Mononuclear cell (primary cell): Measurements from ENCODE around the gene NUP210L. TPM values are rescaled to one million over a fixed set of nuclear protein-coding genes. Genes with fewer than 3 reads are reported as not detected.
"Not testable (repeated sequence)": the region's sequence is repeated elsewhere in the genome, so short reads cannot be mapped to it uniquely, and the experiment has no call there.

Experiments
- H3K27me3 ChIP-seq: 2 replicates; pipeline ENCODE4 v1.6.0; 2011; ENCODE audit warnings: low read length, control low read depth; ENCODE audit not compliant: insufficient read depth
- H3K4me1 ChIP-seq: 2 replicates; pipeline ENCODE4 v1.5.1; 2011; ENCODE audit warnings: mild to moderate bottlenecking, low read length, control low read depth; ENCODE audit not compliant: insufficient read depth
- H3K4me3 ChIP-seq: 2 replicates; pipeline ENCODE4 v1.5.1; 2011; ENCODE audit warnings: mild to moderate bottlenecking, low read length, moderate library complexity
- H3K9me3 ChIP-seq: 2 replicates; pipeline ENCODE4 v1.5.1; 2011; ENCODE audit warnings: low read depth, mild to moderate bottlenecking, control low read depth, low read length
- total RNA-seq: library from RNA; depleted of rRNA; stranded (reverse); fragments of >200 nt; gene quantifications from one replicate; pipeline ENCODE4 v1.2.3, GENCODE V29; 2012

Gene NUP210L
- total RNA-seq, 1 donor, result under 0.01 TPM

GRCh38 chr1:154094411-154094810 lies 60.5 kb downstream of the NUP210L start:
- no peaks in the 10 kb centered on the region for H3K4me1 ChIP-seq

DNA sequence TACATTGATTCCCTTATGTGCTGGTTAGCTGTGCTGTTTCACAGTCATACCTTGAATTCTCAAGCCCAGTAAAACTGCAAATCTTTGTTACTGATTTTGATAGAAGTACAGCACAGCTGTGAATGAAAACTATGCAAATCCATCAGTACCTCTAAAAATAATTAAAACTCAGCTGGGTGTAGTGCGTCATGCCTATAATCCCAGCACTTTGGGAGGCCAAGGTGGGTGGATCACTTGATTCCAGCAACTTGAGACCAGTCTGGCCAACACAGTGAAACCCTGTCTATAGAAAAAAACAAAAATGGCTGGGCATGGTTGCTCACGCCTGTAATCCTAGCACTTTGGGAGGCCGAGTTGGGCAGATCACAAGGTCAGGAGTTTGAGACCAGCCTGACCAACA lies 61.2 kb downstream of the NUP210L start:
- H3K4me3 ChIP-seq, result no peak overlapping the region
- H3K27me3 ChIP-seq, result no peaks in the 10 kb centered on the region
- no peaks in the 10 kb centered on the region for H3K9me3 ChIP-seq
- no peaks in the 10 kb centered on the region for H3K4me1 ChIP-seq

More at GRCh38 chr1:154094411-154094810, 60.5 kb downstream of the NUP210L start:
- Histone ChIP-seq H3K27me3 (no peaks in the 10 kb centered on the region), H3K4me3 (no peak overlapping the region), H3K9me3 (no peaks in the 10 kb centered on the region)

DNA sequence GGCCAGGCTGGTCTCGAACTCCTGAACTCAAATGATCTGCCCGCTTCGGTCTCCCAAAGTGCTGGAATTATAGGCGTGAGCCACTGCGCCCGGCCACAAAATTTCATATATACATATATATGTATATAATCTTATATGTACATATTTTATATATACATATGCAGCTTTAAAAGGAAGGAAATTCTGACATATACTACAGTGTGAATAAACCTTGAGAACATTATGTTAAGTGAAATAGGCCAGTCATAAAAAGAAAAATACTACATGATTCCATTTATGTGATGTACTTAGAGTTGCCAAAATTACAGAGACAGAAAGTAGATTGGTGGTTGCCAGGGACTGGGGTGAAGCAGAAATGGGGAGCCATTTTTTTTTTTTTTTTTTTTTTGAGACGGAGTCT lies 63.2 kb downstream of the NUP210L start:
- H3K27me3 ChIP-seq, result no peaks in the 10 kb centered on the region

DNA sequence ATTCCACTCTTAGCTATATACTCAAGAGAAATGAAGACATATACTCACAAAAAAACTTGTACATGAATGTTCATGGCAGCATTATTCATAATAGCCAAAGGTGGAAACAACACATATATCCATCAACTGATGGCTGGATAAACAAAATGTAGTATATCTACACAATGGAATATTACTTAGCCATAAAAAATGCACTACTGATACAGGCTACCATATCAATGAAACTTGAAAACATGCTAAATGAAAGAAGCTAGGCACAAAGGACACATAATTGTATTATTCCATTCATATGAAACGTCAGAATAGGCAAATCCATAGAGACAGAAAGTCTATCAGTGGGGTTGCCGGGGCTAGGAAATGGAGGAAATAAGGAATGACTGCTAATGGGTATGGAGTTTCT lies 67.3 kb downstream of the NUP210L start:
- H3K4me3 ChIP-seq, result no peak overlapping the region
- H3K27me3 ChIP-seq, result no peaks in the 10 kb centered on the region
- no peaks in the 10 kb centered on the region for H3K4me1 ChIP-seq
- H3K9me3 ChIP-seq, result no peaks in the 10 kb centered on the region

More for the DNA sequence above, 63.2 kb downstream of the NUP210L start:
- Histone ChIP-seq H3K4me3 (no peak overlapping the region), H3K9me3 (no peaks in the 10 kb centered on the region), H3K4me1 (no peaks in the 10 kb centered on the region)

DNA sequence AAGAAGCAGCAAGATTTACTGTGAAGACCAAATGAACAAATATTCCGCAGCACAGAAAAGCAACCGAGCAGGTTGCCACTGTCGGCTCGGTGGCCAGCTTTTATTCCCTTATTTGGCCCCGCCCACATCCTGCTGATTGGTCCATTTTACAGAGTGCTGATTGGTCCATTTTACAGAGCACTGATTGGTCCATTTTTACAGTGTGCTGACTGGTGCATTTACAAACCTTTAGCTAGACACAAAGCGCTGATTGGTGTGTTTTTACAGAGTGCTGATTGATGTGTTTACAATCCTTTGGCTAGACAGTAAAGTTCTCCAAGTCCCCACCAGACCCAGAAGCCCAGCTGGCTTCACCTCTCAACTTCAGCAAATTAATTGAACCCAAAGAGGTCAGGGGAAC lies 71.8 kb downstream of the NUP210L start:
- H3K9me3 ChIP-seq, H3K4me1 ChIP-seq, H3K4me3 ChIP-seq, H3K27me3 ChIP-seq: not testable (repeated sequence)

DNA sequence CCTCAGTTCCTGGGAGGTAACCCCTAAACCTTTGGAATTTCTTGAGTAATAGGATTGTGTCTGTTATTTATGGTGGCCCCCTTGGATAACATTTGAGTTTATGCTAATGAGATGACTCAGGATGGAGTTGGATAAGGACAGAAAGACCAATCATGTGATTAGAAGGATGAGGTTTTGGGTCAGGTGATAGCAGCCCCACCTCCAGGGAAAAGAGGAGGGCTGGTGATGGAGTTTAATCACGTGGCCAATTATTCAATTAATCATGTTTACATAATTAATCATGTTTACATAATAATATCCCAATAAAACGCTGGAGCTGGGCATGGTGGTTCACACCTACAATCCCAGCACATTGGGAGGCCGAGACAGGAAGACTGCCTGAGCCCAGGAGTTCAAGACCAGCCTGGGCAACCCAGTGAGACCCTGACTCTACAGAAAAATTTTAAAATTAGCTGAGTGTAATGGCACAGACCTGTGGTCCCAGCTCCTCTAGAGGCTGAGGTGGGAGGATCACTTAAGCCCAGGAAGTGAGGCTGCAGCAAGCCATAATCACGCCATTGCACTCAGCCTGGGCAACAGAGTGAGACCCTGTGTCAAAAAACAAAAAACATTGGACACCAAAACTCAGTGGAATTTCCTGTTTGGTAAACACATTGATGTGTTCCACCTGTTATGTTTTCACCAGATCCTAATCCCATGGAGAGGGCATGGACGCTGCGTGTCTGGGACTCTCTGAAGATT lies 73.3 kb downstream of the NUP210L start:
- no peak overlapping the region for H3K4me3 ChIP-seq
- H3K9me3 ChIP-seq, result peaks cover 3% of the 10 kb centered on the region
- no peaks in the 10 kb centered on the region for H3K27me3 ChIP-seq
- no peaks in the 10 kb centered on the region for H3K4me1 ChIP-seq

- Histone ChIP-seq H3K4me1 (no peaks in the 10 kb centered on the region), H3K9me3 (peaks cover 6% of the 10 kb centered on the region), H3K27me3 (no peaks in the 10 kb centered on the region), H3K4me3 (no peak overlapping the region)
These were observed 78.5 kb downstream of the NUP210L start for GRCh38 chr1:154076413-154076812.

GRCh38 chr1:154075746-154076145 lies 79.1 kb downstream of the NUP210L start:
- H3K27me3 ChIP-seq, result no peaks in the 10 kb centered on the region
- no peaks in the 10 kb centered on the region for H3K4me1 ChIP-seq
- H3K9me3 ChIP-seq, result peaks cover 6% of the 10 kb centered on the region
- no peak overlapping the region for H3K4me3 ChIP-seq

DNA sequence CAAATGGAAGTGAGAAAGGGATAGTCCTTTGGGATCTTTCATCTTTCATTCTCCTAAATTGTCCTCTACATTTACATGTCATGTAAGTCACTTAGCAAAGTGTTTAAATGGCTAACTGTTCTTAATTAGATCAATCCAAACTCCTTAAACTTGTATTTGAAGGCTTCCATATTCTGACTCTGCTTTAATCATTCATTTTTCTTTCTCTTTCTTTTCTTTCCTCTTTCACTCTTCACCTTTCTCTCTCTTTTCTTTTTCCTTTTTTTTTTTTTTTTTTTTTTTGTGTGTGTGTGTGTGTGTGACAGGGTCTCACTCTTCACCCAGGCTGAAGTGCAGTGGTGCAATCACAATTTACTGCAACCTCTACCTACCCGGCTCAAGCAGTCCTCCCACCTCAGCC lies 92.6 kb downstream of the NUP210L start:
- Histone ChIP-seq H3K4me1 (no peaks in the 10 kb centered on the region), H3K4me3 (no peak overlapping the region), H3K9me3 (no peaks in the 10 kb centered on the region), H3K27me3 (no peaks in the 10 kb centered on the region)

DNA sequence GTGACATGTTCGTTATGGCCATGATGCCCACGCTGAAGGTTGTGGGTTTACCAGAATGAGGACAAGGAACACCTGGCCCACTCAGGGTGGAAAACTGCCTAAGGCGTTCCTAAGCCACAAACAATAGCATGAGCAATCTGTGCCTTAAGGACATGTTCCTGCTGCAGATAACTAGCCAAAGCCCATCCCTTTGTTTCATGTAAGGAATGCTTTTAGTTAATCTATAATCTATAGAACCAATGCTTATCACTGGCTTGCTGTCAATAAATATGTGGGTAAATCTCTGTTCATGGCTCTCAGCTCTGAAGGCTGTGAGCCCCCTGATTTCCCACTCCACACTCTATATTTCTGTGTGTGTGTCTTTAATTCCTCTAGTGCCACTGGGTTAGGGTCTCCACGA lies 107.4 kb downstream of the NUP210L start:
- not testable (repeated sequence) for H3K4me1 ChIP-seq, H3K4me3 ChIP-seq, H3K9me3 ChIP-seq, H3K27me3 ChIP-seq

DNA sequence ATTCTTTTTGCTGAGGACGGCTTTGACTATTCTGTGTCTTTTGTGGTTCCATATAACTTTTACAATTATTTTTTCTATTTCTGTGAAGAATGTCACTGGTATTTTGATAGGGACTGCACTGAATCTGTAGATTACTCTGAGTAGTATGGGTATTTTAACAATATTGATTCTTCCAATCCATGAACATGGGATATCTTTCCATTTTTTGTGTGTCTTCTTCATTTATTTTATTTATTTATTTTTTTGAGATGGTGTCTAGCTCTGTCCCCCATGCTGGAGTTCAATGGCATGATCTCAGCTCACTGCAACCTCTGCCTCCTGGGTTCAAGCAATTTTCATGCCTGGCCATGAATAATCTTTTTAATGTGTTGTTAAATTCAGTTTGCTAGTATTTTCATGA lies 121.2 kb downstream of the NUP210L start:
- H3K9me3 ChIP-seq, H3K4me3 ChIP-seq, H3K27me3 ChIP-seq, H3K4me1 ChIP-seq: not testable (repeated sequence)

- Histone ChIP-seq H3K4me1 (no peaks in the 10 kb centered on the region), H3K4me3 (no peak overlapping the region), H3K27me3 (no peaks in the 10 kb centered on the region), H3K9me3 (no peaks in the 10 kb centered on the region)
These were observed 134.9 kb downstream of the NUP210L start for GRCh38 chr1:154019940-154020339.

- Histone ChIP-seq H3K4me1 (no peaks in the 10 kb centered on the region), H3K9me3 (no peaks in the 10 kb centered on the region), H3K27me3 (no peaks in the 10 kb centered on the region), H3K4me3 (no peak overlapping the region)
These were observed 135.6 kb downstream of the NUP210L start for GRCh38 chr1:154019269-154019668.

DNA sequence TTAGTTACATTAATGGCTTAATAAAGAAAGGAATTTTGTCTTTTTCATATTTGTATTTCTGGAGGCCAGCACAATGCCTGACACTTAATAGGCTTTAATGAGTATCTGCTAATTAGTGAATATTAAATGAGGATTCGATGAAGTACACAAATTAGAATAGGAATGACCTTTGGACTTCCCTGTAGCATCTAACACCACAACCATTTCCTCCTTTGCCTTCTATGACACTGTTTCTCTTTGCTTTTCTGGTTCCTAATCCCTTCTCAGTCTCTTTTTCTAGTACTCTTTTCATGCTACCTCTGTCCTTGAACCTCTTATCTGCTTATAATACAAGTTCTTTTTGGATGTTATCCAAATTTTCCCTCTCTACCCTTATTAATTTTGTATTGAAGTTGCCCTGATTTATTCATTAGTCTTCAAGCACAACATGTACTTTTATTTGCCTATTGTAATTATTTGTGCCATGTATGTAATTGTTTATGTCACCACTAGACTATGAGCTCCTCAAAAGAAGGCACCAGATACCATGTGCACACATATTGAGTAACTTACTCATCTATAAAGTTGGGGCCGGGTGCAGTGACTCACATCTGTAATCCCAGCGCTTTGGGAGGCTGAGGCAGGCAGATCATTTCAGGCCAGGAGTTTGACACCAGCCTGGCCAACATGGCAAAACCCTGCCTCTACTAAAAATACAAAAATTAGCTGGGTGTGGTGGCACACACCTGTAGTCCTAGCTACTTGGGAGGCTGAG lies 140.5 kb downstream of the NUP210L start:
- no peaks in the 10 kb centered on the region for H3K27me3 ChIP-seq
- no peaks in the 10 kb centered on the region for H3K4me1 ChIP-seq
- H3K9me3 ChIP-seq, result no peaks in the 10 kb centered on the region
- H3K4me3 ChIP-seq, result no peak overlapping the region

- H3K9me3 ChIP-seq, H3K4me3 ChIP-seq, H3K27me3 ChIP-seq, H3K4me1 ChIP-seq: not testable (repeated sequence)
These were observed 142.3 kb downstream of the NUP210L start for GRCh38 chr1:154012543-154012942.

GRCh38 chr1:154012129-154012528 lies 142.7 kb downstream of the NUP210L start:
- Histone ChIP-seq H3K27me3 (no peaks in the 10 kb centered on the region), H3K4me3 (no peak overlapping the region), H3K4me1 (no peaks in the 10 kb centered on the region), H3K9me3 (no peaks in the 10 kb centered on the region)
